Loucy (cell line): ENCODE data around the gene NPTXR.

ENCODE experiments used
- CTCF ChIP-seq: fragments of 200-600 bp; sonication (generic); conservative IDR thresholded peaks from 2 replicates; pipeline ENCODE4 v1.5.1; 2014; ENCODE audit warnings: mild to moderate bottlenecking, antibody characterized with exemption, low read length
- EZH2phosphoT487 ChIP-seq: fragments of 200-600 bp; IDR thresholded peaks from 2 replicates; pipeline ENCODE4 v1.6.1; 2018; ENCODE audit warnings: antibody characterized with exemption, mild to moderate bottlenecking, moderate library complexity, borderline replicate concordance

DNA sequence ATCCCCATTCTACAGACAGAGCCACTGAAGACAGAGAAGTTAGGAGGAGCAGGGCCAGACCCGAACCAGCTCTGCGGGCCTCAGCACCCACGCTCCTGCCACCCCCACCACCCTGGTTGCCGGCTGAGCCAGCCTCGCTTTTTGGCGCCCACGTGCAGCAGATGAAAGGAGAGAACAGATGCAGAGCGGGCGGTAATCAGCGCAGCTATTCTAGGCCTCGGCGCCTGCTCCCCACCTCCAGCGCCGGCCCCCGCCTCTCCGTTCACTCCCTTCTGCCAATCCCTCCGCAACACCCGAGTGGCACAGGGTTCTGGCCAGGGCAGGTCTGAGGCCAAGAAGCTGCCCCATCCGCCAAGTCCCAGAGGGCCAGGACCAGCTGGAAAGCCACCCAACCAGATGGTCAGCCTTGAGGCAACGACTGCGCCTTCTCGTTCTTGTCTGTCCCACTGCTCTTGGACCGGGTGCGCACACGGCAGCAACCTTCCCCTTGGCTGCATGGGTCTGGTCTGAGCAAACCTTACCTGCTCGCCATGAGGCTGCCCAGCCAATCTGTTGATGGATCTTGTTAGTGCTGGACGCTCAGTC lies 66.6 kb downstream of the NPTXR start:
- no peak for TF ChIP-seq CTCF
- TF ChIP-seq EZH2phosphoT487 = no peak
